Epithelial cell of esophagus (primary cell): ENCODE measurements around the gene CLRN2.

Experiments used
- DNase-seq: peaks from one replicate; pipeline ENCODE4 v3.0.0; 2010; ENCODE audit warnings: low read depth
- H3K4me3 ChIP-seq: 2 replicates; pipeline ENCODE4 v1.5.1; 2011; ENCODE audit warnings: mild to moderate bottlenecking, low read length, control low read depth
- TF ChIP-seq, protein P1 (sequence below): IDR thresholded peaks from 2 replicates; pipeline ENCODE4 v1.5.1; 2011; ENCODE audit warnings: low read depth, mild to moderate bottlenecking, low read length, control low read depth, inconsistent platforms; ENCODE audit not compliant: insufficient read depth; ENCODE audit errors: missing control alignments

CLRN2 gene

GRCh38 chr4:17492058-17492741, 22.8 kb upstream of the CLRN2 start:
- no peak overlapping the region for H3K4me3 ChIP-seq
- TF ChIP-seq, protein P1, sequence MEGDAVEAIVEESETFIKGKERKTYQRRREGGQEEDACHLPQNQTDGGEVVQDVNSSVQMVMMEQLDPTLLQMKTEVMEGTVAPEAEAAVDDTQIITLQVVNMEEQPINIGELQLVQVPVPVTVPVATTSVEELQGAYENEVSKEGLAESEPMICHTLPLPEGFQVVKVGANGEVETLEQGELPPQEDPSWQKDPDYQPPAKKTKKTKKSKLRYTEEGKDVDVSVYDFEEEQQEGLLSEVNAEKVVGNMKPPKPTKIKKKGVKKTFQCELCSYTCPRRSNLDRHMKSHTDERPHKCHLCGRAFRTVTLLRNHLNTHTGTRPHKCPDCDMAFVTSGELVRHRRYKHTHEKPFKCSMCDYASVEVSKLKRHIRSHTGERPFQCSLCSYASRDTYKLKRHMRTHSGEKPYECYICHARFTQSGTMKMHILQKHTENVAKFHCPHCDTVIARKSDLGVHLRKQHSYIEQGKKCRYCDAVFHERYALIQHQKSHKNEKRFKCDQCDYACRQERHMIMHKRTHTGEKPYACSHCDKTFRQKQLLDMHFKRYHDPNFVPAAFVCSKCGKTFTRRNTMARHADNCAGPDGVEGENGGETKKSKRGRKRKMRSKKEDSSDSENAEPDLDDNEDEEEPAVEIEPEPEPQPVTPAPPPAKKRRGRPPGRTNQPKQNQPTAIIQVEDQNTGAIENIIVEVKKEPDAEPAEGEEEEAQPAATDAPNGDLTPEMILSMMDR = no peak
- no peak for DNase-seq

DNA sequence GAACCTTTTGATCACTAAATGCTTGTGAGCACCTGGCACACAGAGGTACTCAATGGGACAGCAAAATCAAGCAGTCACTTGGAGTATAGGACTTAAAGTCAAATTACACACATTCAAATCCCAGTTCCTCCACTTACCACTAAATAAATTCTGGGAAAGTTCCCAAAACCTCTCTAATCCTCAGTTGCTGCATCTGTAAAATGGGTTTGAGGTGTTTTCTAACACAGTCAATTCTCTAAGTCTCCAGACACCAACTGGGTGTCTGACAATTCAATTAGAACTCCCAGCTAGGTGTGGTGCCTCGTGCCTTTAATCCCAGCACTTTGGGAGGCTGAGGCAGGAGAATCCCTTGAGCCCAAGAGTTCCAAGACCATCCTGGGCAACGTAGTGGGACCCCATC, 22.1 kb upstream of the CLRN2 start:
- TF ChIP-seq, protein P1 = no peak
- DNase-seq = no peak
- no peak overlapping the region for H3K4me3 ChIP-seq

- no peak overlapping the region for H3K4me3 ChIP-seq
- TF ChIP-seq, protein P1 = no peak
- no peak for DNase-seq
Measured at GRCh38 chr4:17493619-17494018, 21.3 kb upstream of the CLRN2 start.

DNA sequence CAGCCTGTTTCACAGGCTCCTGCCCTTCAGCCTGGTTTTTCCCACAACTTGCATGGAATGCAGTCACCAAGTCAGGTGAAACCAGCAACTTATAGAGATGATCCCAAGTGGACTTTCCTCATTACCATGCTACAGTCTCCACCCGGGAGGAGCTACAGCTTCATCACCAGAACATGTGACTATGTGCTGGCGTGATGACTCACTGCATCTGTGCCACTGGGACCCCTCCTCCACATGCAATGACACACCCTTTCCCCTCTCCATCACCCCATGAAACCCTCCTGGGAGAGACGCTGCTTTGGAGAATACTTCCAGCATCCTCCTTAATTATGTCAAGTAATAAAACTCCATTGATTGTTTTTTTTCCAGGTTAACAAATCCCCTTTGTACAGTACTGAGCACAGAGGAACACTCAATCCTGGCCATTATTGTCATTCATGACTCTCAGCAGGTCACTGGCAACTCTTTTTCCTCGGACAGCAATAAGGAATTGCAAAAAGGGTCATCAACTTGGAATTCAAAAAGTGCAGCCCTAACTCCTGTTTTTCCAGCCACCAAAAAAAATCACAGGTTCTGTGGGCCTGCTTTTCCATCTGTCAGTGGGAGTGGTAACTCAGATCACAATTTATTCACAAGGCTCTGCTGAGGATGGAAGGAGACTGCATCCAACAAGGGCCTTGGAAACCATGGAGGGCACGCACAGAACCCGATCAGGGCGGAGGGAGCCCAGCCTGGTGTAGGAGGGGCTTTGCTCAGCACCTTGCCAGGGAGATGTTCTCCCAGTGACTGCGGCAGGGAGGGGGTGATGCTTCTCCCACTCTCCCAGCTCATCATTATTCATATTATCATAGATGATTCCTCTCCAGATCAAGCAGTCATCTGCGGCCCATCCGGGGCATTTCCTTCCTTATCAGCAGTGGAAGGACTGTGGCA, 20.4 kb upstream of the CLRN2 start:
- DNase-seq = peak; percentile 71
- no peak overlapping the region for H3K4me3 ChIP-seq
- TF ChIP-seq, protein P1 = no peak

DNA sequence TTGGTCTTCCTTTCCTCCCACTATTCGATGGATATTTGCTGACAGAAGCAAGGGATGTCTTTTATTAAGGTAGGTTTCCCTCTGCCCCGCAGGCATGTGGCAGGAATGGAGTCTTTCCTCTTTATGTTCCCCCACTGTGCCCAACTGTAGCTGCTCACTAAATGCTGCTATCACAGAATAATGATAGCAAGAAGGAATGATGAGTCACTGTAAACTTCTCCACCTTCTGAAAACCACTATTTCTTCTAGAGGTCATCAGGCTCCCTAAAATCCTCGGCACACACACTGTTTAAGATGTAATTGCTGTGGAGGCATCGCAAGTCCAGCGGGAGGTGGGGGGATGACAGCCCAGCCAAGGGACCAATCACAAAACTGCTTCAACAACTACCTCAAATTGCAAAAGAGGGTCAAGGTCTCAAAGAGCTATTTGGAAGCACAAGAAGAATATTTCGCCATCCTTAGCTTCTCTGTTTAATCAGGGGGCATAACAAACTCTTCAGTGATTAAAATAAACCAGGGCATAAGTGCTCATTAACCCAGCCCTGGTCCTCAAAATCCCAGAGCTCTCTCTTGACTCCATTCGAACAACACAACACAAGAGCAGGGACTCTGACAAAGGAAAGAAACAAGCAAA, 17.0 kb upstream of the CLRN2 start:
- TF ChIP-seq, protein P1 = no peak
- no peak for DNase-seq
- no peak overlapping the region for H3K4me3 ChIP-seq

DNA sequence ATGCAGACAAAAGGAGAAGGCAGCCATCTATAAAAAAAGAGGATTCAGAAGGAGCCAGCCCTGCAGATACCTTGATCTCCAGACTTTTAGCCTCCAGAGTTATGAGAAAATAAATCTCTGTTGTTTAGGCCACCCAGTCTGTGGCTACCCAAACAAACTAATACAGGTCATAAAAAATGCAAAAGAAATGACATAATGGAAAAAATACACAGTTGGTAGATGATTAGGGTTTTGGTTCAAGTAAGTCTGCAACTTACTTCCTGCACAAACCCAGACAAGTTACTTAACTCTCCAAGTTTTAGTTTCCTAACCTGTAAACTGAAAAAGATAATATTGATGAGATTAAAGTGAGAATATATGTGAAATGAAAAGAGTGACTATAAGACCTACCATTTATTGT, 14.4 kb upstream of the CLRN2 start:
- TF ChIP-seq, protein P1 = no peak
- no peak for DNase-seq
- H3K4me3 ChIP-seq = no peak overlapping the region
